ENCODE measurements around the gene TMPRSS3. TPM values are rescaled to one million over a fixed set of nuclear protein-coding genes. Genes with fewer than 3 reads are reported as not detected.
"Not testable (repeated sequence)": the region's sequence is repeated elsewhere in the genome, so short reads cannot be mapped to it uniquely, and the experiment has no call there.

TMPRSS3 gene
- polyA plus RNA-seq, 1 donor, result 5.6 TPM

DNA sequence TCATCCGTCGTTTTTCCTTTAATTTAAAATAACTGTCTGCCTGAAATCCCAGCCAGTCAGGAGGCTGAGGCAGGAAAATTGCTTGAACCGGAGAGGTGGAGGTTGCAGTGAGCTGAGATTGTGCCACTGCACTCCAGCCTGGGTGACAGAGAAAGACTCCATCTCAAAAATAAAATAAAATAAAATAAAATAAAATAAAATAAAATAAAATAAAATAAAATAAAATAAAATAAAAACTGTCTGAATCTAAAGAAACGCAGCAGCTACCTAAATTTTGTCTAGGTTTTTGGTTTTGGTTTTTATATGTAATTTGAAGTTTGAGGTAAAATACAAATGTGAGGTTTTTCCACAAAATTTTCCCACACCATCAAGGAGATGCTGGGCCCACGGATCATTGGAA is 12.9 kb upstream of the TMPRSS3 start:
- WGBS (ENCODE audit: insufficient coverage, low lambda C conversion rate), result 92% methylated on average over 3 of the region's 5 CpGs

DNA sequence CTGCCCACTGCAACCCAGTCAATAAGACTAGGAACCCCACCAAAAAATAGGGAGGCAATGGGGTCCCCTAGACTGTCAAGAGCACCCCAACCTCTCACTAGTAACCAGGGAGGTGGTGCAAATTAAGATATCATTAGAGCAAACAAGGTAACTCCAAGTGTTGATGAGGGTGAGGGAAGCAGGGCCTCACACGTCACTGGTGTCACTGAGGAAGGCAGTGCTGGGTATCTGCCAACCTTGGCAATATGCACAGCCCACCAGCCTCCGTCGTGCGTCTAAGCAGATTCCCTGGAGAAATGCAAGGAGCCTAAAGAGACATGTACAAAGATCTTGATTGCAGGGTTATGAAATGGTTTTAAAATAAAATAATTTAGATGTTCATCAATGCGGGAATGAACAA is 11.6 kb upstream of the TMPRSS3 start:
- no peak overlapping the region for H3K27ac ChIP-seq (ENCODE audit: low read length)
- DNase-seq, result no peak
- no peak overlapping the region for H3K4me3 ChIP-seq (ENCODE audit: low read length)
- no peaks in the 10 kb centered on the region for H3K27me3 ChIP-seq (ENCODE audit: control insufficient read depth, insufficient read depth, low read length)
- H3K9me3 ChIP-seq (ENCODE audit: control insufficient read depth, low read depth, low read length), result no peaks in the 10 kb centered on the region
- H3K36me3 ChIP-seq (ENCODE audit: control insufficient read depth, insufficient read depth, low read length), result no peaks in the 10 kb centered on the region
- no CpG with 5 or more reads among the region's 5 CpGs for WGBS (ENCODE audit: insufficient coverage, low lambda C conversion rate)
- H3K4me1 ChIP-seq (ENCODE audit: control insufficient read depth, insufficient read depth, low read length), result no peaks in the 10 kb centered on the region

More for the DNA sequence above, 12.9 kb upstream of the TMPRSS3 start:
- not testable (repeated sequence) for H3K4me3 ChIP-seq (ENCODE audit: low read length); H3K9me3 ChIP-seq (ENCODE audit: control insufficient read depth, low read depth, low read length); H3K36me3 ChIP-seq (ENCODE audit: control insufficient read depth, insufficient read depth, low read length); DNase-seq; H3K4me1 ChIP-seq (ENCODE audit: control insufficient read depth, insufficient read depth, low read length); H3K27me3 ChIP-seq (ENCODE audit: control insufficient read depth, insufficient read depth, low read length); H3K27ac ChIP-seq (ENCODE audit: low read length)

DNA sequence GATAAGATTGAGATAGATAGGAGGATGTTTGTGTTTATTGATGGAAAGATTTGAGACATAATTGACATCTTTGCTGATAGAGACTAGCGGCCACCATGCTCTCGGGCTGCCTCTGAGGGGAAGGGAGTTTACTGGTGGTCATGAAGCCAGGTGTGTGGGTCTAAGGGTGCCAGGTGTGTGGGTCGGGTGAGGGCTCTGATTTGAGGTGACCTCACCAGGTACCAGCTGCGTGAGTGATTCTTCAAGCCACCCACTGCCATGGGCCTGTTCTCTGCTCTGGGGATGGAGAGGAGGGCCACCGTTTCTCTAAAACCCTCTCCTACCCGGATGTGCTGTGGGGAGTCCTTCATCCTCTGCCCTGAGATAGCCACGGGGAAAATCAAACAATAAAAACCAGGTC is 11.0 kb upstream of the TMPRSS3 start:
- WGBS (ENCODE audit: insufficient coverage, low lambda C conversion rate), result no CpG with 5 or more reads among the region's 7 CpGs
- Histone ChIP-seq H3K27ac (ENCODE audit: low read length) (no peak overlapping the region), H3K9me3 (ENCODE audit: control insufficient read depth, low read depth, low read length) (no peaks in the 10 kb centered on the region), H3K4me1 (ENCODE audit: control insufficient read depth, insufficient read depth, low read length) (no peaks in the 10 kb centered on the region), H3K36me3 (ENCODE audit: control insufficient read depth, insufficient read depth, low read length) (no peaks in the 10 kb centered on the region), H3K4me3 (ENCODE audit: low read length) (no peak overlapping the region), H3K27me3 (ENCODE audit: control insufficient read depth, insufficient read depth, low read length) (no peaks in the 10 kb centered on the region)
- no peak for DNase-seq

DNA sequence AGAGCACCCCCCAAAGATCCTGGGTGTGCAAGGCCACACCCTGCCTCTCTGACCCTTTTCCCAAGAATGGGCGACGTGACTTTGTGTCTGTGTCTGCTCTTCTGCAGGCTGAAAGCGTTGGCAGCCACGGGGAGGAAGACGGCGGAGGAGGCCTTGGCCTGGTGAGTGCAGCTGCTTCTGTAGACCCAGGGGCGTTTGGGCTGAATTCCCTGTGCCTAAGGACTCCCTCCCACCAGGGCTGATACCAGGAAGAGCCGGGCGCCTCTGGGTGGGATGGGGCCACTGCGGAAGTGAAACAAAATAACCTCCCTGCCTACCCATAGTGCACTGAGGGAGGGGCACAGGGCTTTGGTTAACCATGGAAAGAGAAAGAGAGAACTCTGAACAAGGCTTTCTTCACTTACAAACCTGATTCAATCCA is 10.4 kb upstream of the TMPRSS3 start:
- H3K36me3 ChIP-seq (ENCODE audit: control insufficient read depth, insufficient read depth, low read length), result no peaks in the 10 kb centered on the region
- no peak overlapping the region for H3K4me3 ChIP-seq (ENCODE audit: low read length)
- no peaks in the 10 kb centered on the region for H3K27me3 ChIP-seq (ENCODE audit: control insufficient read depth, insufficient read depth, low read length)
- no peaks in the 10 kb centered on the region for H3K9me3 ChIP-seq (ENCODE audit: control insufficient read depth, low read depth, low read length)
- H3K4me1 ChIP-seq (ENCODE audit: control insufficient read depth, insufficient read depth, low read length), result peaks cover 5% of the 10 kb centered on the region
- DNase-seq, result no peak
- no peak overlapping the region for H3K27ac ChIP-seq (ENCODE audit: low read length)
- no CpG with 5 or more reads among the region's 10 CpGs for WGBS (ENCODE audit: insufficient coverage, low lambda C conversion rate)

DNA sequence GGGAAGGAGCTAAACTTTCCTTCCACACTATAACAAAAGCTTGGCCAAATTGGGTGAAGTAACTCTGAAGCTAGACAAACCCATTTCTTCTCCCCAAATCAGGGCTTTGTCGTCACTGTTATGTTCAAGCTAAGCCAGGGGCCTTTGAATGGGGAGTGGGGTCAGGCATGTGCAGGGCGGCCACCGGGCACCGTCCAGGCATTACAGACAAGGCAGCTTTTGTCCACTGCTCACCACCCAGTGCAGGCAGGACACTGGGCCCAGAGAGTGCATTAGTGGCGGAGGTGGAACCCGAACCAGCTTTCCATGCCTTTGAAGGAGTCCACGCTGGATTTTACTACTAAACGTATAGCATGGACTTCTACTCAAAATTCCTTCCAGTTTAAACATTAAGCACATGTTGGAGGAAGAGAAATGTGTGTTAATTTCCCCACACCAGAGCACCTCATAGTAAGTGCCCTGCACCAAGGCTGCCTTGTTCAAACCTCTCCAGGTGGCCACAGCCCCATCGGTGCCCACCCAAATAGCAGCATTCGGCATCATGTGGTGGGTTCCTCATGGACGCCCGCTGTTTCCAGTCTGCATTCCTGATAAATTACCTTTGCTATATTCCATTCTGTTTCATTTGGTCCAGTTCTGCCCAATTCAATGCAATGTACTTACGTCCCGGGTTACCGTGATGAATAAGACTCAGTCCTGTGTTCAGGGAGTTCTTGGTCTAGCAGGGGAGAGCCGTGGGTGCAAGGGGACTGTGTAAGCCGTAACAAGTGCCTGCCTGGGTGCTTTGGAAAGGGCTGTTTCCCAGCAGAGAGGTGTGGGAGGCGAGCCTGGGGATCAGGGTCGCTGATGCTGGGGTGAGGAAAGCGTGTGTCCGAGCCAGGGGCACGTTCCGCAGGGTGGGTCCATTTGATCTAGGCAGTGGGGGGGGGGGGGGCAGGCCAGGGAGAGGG is 9.5 kb upstream of the TMPRSS3 start:
- no peaks in the 10 kb centered on the region for H3K9me3 ChIP-seq (ENCODE audit: control insufficient read depth, low read depth, low read length)
- no peak overlapping the region for H3K27ac ChIP-seq (ENCODE audit: low read length)
- no peaks in the 10 kb centered on the region for H3K36me3 ChIP-seq (ENCODE audit: control insufficient read depth, insufficient read depth, low read length)
- no peak for DNase-seq
- H3K27me3 ChIP-seq (ENCODE audit: control insufficient read depth, insufficient read depth, low read length), result no peaks in the 10 kb centered on the region
- H3K4me3 ChIP-seq (ENCODE audit: low read length), result no peak overlapping the region
- peaks cover 5% of the 10 kb centered on the region for H3K4me1 ChIP-seq (ENCODE audit: control insufficient read depth, insufficient read depth, low read length)
- 93% methylated on average over 3 of the region's 23 CpGs for whole genome bisulfite sequencing (ENCODE audit: insufficient coverage, low lambda C conversion rate)

DNA sequence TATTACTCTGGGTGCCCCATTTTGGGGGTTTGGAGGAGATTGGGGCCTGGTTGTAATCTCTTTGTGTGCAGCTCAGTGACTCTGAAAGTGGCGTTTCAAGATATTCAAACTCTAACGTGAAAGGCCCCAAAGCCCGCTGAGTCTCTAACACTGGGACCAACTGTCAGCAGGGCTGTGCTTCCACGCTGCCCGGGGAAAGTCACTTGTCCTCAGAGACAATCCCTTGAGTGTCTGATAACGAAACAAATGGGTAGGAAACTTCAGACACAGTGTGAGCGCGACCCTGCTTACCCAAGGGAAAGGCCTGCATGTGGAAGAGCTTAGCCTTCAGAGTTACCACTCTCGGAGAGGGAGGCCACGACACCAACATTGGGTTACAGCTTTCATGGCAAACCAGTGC is 8.7 kb upstream of the TMPRSS3 start:
- H3K9me3 ChIP-seq (ENCODE audit: control insufficient read depth, low read depth, low read length), result no peaks in the 10 kb centered on the region
- no peaks in the 10 kb centered on the region for H3K36me3 ChIP-seq (ENCODE audit: control insufficient read depth, insufficient read depth, low read length)
- H3K4me3 ChIP-seq (ENCODE audit: low read length), result no peak overlapping the region
- no peaks in the 10 kb centered on the region for H3K27me3 ChIP-seq (ENCODE audit: control insufficient read depth, insufficient read depth, low read length)
- 100% methylated on average over 1 of the region's 10 CpGs for WGBS (ENCODE audit: insufficient coverage, low lambda C conversion rate)
- peaks cover 5% of the 10 kb centered on the region for H3K4me1 ChIP-seq (ENCODE audit: control insufficient read depth, insufficient read depth, low read length)
- no peak overlapping the region for H3K27ac ChIP-seq (ENCODE audit: low read length)
- DNase-seq, result no peak

DNA sequence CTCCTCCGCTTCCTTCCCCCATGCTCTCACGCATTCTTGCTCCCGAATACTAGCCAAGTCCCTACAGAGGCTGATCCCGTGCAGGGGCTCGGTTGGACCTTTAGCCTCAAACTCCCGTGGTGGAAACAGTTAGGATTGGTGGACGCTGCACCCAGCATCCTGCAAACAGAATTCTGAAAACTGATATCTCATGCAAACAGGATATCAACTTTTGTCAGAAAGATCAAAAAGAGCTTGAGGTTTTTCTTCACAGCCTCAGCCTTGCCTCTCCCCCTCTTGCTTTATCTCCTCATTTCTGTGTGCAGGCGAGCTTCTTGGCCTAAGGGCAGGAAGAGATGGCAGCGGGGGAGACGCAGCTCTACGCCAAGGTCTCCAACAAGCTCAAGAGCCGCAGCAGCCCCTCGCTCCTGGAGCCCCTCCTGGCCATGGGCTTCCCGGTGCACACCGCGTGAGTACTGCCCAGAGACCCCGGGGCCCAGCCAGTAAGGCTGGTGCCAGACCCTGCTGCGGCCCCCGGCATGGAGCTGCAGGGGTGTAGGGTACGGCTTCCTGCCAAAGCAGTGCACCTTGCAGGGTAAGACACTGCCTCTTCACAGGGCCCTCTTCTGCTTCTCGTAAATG is 7.9 kb upstream of the TMPRSS3 start, which contains the start of gene UBASH3A:
UBASH3A (plus strand) TSS at position 292 of the 621 bp plus-strand sequence; CDS start at position 336, 44 bp downstream.
- Histone ChIP-seq H3K9me3 (ENCODE audit: control insufficient read depth, low read depth, low read length) (no peaks in the 10 kb centered on the region), H3K36me3 (ENCODE audit: control insufficient read depth, insufficient read depth, low read length) (no peaks in the 10 kb centered on the region), H3K27me3 (ENCODE audit: control insufficient read depth, insufficient read depth, low read length) (no peaks in the 10 kb centered on the region), H3K4me3 (ENCODE audit: low read length) (no peak within 1 kb of the TSS), H3K4me1 (ENCODE audit: control insufficient read depth, insufficient read depth, low read length) (peaks cover 8% of the 10 kb centered on the region), H3K27ac (ENCODE audit: low read length) (no peak within 1 kb of the TSS)
- no peak for DNase-seq
- WGBS (ENCODE audit: insufficient coverage, low lambda C conversion rate), result 27% methylated on average over 3 of the region's 21 CpGs

DNA sequence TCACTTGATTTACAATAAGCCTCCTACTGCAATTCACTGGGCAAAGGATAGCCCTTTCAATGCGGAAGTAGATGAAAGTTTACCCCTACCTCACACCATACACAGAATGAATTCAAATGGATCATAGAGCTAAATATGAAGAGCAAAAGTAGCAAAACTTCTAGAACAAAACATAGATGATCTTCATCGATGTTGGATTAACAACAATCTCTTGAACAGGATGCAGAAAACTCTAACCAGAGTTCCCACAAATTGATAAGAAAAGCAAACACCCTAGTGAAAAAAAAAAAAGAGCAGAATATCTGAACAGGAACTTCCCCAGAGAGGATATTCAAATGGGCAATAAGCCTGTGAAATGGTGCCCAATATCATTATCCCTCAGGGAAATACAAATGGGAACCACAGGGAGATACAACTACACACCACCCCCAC is 6.0 kb upstream of the TMPRSS3 start:
- Histone ChIP-seq H3K4me3 (ENCODE audit: low read length) (no peak overlapping the region), H3K9me3 (ENCODE audit: control insufficient read depth, low read depth, low read length) (no peaks in the 10 kb centered on the region), H3K27me3 (ENCODE audit: control insufficient read depth, insufficient read depth, low read length) (no peaks in the 10 kb centered on the region), H3K36me3 (ENCODE audit: control insufficient read depth, insufficient read depth, low read length) (no peaks in the 10 kb centered on the region), H3K27ac (ENCODE audit: low read length) (peak overlapping the region; percentile 37), H3K4me1 (ENCODE audit: control insufficient read depth, insufficient read depth, low read length) (peaks cover 15% of the 10 kb centered on the region)
- 40% methylated on average over 1 of the region's 2 CpGs for WGBS (ENCODE audit: insufficient coverage, low lambda C conversion rate)
- no peak for DNase-seq

DNA sequence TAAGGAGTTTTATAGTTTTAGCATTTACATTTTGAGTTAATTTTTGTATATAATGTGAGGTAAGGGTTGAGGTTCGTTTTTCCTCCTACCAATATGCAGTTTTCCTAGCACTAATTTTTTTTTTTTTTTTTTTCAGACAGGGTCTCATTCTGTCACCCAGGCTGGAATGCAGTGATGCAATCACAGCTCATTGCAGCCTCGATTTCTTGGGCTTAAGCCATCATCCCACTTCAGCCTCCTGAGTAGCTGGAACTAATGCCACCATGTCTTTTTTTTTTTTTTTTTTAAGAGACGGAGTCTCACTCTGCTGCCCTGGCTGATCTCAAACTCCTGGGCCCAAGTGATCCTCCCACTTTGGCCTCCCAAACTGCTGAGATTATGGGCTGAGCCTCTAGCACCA is 5.3 kb upstream of the TMPRSS3 start:
- H3K4me3 ChIP-seq (ENCODE audit: low read length), result no peak overlapping the region
- H3K27me3 ChIP-seq (ENCODE audit: control insufficient read depth, insufficient read depth, low read length), result no peaks in the 10 kb centered on the region
- peak overlapping the region; percentile 37 for H3K27ac ChIP-seq (ENCODE audit: low read length)
- DNase-seq, result no peak
- no peaks in the 10 kb centered on the region for H3K9me3 ChIP-seq (ENCODE audit: control insufficient read depth, low read depth, low read length)
- H3K4me1 ChIP-seq (ENCODE audit: control insufficient read depth, insufficient read depth, low read length), result peaks cover 15% of the 10 kb centered on the region
- 67% methylated on average over 1 of the region's 3 CpGs for WGBS (ENCODE audit: insufficient coverage, low lambda C conversion rate)
- H3K36me3 ChIP-seq (ENCODE audit: control insufficient read depth, insufficient read depth, low read length), result no peaks in the 10 kb centered on the region

DNA sequence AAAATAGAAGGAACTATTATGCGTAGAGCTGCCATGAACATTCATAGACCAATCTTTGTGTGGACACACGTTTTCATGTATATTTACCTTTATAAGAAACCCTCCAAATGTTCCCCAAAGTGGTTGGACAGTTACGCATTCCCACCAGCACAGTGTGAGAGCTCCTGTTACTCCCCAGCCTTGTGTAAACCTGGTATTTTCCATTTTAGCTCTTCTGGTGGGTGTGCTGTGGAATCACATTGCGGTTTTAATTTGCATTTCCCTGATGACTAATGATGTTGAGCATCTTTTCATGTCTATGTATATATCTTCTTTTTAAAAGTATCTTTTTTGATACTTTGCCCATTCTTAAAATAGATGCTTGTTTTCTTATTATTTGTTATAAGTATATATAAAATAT is 4.7 kb upstream of the TMPRSS3 start:
- 63% methylated on average over 2 of the region's 4 CpGs for WGBS (ENCODE audit: insufficient coverage, low lambda C conversion rate)
- Histone ChIP-seq H3K9me3 (ENCODE audit: control insufficient read depth, low read depth, low read length) (no peaks in the 10 kb centered on the region), H3K36me3 (ENCODE audit: control insufficient read depth, insufficient read depth, low read length) (no peaks in the 10 kb centered on the region), H3K4me1 (ENCODE audit: control insufficient read depth, insufficient read depth, low read length) (peaks cover 15% of the 10 kb centered on the region), H3K4me3 (ENCODE audit: low read length) (no peak overlapping the region), H3K27me3 (ENCODE audit: control insufficient read depth, insufficient read depth, low read length) (no peaks in the 10 kb centered on the region), H3K27ac (ENCODE audit: low read length) (no peak overlapping the region)
- no peak for DNase-seq
